Adrenal gland (tissue), 5 donors: Measurements from ENCODE around the gene ARMC2.

Experiments used
- POLR2A ChIP-seq, 2 donors: fragments of 450-650 bp; IDR thresholded peaks; one replicate each; pipeline ENCODE4 v1.6.1; 2017; ENCODE audit warnings: antibody characterized with exemption in 2 of 2, mild to moderate bottlenecking in 2 of 2, moderate library complexity in 1 of 2
- TF ChIP-seq, protein P1 (sequence below), 6 experiments: fragments of 450-650 bp in 4 of 6; fragments of 200-600 bp in 2 of 6; sonication (generic) in 1 of 6; IDR thresholded peaks; 1 replicate in 5 of 6; 2 replicates in 1 of 6; pipeline versions ENCODE4 v1.5.1 to v1.8.0; 2016 to 2021; ENCODE audit warnings: antibody characterized with exemption in 6 of 6, mild to moderate bottlenecking in 2 of 6, moderate library complexity in 1 of 6
- donor health status: DM: no; HTN: no; CAD: no.

DNA sequence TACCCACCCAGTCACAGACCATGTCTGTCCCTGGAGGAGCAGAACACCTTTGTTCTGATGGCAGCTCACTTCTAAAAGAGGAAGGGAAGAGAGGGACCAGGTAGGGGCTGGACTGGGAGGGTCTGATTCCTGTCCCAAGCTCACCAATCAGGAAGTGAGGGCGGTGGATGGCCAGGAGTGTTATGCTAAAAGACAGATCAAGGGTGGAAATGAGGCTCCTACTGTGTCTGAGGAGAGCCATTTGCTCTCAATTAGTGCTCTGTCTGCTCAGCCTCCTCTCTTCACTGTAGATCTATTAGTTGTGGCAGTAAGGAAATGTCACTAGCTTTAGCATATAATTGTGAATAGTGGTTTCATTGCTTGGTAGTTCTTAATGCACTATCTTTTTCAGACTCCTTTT lies 72.5 kb downstream of the ARMC2 start:
- TF ChIP-seq, protein P1, sequence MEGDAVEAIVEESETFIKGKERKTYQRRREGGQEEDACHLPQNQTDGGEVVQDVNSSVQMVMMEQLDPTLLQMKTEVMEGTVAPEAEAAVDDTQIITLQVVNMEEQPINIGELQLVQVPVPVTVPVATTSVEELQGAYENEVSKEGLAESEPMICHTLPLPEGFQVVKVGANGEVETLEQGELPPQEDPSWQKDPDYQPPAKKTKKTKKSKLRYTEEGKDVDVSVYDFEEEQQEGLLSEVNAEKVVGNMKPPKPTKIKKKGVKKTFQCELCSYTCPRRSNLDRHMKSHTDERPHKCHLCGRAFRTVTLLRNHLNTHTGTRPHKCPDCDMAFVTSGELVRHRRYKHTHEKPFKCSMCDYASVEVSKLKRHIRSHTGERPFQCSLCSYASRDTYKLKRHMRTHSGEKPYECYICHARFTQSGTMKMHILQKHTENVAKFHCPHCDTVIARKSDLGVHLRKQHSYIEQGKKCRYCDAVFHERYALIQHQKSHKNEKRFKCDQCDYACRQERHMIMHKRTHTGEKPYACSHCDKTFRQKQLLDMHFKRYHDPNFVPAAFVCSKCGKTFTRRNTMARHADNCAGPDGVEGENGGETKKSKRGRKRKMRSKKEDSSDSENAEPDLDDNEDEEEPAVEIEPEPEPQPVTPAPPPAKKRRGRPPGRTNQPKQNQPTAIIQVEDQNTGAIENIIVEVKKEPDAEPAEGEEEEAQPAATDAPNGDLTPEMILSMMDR (IDR thresholded peaks at IDR 0.05) = no peak
- TF ChIP-seq POLR2A (IDR thresholded peaks at IDR 0.05) = no peak
